Measurements from ENCODE around the gene MESD. TPM values are rescaled to one million over a fixed set of nuclear protein-coding genes. Genes with fewer than 3 reads are reported as not detected.
"Not testable (repeated sequence)": the region's sequence is repeated elsewhere in the genome, so short reads cannot be mapped to it uniquely, and the experiment has no call there.

MESD gene
- total RNA-seq, 2 experiments from 2014 or later: 20.0 to 20.5 TPM

GRCh38 chr15:80957556-80957955 lies 32.1 kb downstream of the MESD start:
- Mint-ChIP-seq H3K4me1 (ENCODE audit: low read depth) (peaks cover 27% of the 10 kb centered on the region), H3K4me3 (no peak overlapping the region), H3K36me3 (peaks cover 30% of the 10 kb centered on the region), H3K27ac (no peak overlapping the region), H3K27me3 (no peaks in the 10 kb centered on the region), H3K9me3 (no peaks in the 10 kb centered on the region)
- ChIA-PET CTCF (interaction anchor here (0.9 to 1.8 kb wide), 3 partner anchors 11 to 309 kb away, joined by 3 to 10 read pairs (median 4); no protein-coding TSS in a partner anchor), POLR2A (no interaction called here)
- intact Hi-C loops (cut with micrococcal nuclease): loop anchor here (1.0 to 5.0 kb wide), 2 partner anchors 152 to 175 kb away; no protein-coding TSS in a partner anchor
- no peak for DNase-seq

- H3K27me3 Mint-ChIP-seq, H3K9me3 Mint-ChIP-seq, H3K4me3 Mint-ChIP-seq, H3K27ac Mint-ChIP-seq: not testable (repeated sequence)
- ChIA-PET CTCF (interaction anchor here (1.0 to 1.6 kb wide), 2 partner anchors 15 to 179 kb away, joined by 6 to 7 read pairs; no protein-coding TSS in a partner anchor), POLR2A (interaction anchor here (0.6 kb wide), 1 partner anchor 41 kb away, joined by 4 read pairs; no protein-coding TSS in a partner anchor)
- Mint-ChIP-seq H3K36me3 (peaks cover 29% of the 10 kb centered on the region), H3K4me1 (ENCODE audit: low read depth) (peaks cover 16% of the 10 kb centered on the region)
- peak; percentile 82 for DNase-seq
- intact Hi-C loops (cut with micrococcal nuclease): loop anchor here (5.0 kb wide), 1 partner anchor 174 kb away; no protein-coding TSS in a partner anchor
Measured at GRCh38 chr15:80955571-80956452, 33.8 kb downstream of the MESD start.

DNA sequence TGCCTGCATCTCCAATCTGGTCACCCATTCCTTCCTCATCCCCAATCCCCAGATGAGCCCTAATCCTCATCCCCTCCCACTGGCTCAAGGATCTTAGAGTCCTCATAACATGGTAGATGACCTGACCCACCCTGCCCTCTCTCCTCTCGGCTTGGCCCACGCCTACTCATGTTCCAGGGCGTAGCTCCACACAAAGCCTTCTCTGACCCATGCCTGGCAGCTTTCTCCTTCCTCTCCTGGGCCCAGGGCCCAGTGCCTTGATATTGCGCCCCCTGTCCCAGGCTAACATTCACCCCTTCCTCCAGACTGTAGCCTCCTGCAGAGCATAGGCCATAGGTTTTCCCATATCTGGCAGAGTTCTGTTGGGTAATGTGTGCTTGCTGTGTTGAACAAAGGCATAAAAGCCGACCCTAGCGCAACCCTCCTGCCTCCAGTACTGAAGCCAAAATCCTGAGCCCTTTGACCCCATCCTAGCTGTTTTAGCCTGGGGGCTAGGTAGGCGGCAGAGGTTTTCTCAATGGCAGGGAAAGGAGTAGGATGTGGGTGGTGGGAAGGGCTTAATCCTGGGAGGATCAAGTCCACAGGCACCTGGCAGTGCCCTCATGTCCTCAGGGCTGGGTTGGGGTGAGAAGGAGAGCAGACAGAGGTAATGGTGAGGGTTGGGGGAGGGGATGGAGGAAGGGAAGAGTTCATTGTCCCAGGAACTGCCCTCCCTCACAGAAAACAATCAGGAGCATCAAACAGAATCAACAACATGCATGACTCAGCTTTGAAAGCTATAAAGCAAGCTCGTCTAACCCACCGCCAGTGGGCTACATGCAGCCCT lies 35.5 kb downstream of the MESD start:
- no peaks in the 10 kb centered on the region for H3K9me3 Mint-ChIP-seq
- no peak for DNase-seq
- no peak overlapping the region for H3K27ac Mint-ChIP-seq
- no peaks in the 10 kb centered on the region for H3K27me3 Mint-ChIP-seq
- H3K36me3 Mint-ChIP-seq: peaks cover 23% of the 10 kb centered on the region
- peaks cover 16% of the 10 kb centered on the region for H3K4me1 Mint-ChIP-seq (ENCODE audit: low read depth)
- intact Hi-C loops (cut with micrococcal nuclease): no loop called here
- H3K4me3 Mint-ChIP-seq: no peak overlapping the region
- CTCF ChIA-PET: interaction anchor here (1.0 to 1.6 kb wide), 2 partner anchors 16 to 178 kb away, joined by 6 to 7 read pairs; no protein-coding TSS in a partner anchor
- POLR2A ChIA-PET: no interaction called here

DNA sequence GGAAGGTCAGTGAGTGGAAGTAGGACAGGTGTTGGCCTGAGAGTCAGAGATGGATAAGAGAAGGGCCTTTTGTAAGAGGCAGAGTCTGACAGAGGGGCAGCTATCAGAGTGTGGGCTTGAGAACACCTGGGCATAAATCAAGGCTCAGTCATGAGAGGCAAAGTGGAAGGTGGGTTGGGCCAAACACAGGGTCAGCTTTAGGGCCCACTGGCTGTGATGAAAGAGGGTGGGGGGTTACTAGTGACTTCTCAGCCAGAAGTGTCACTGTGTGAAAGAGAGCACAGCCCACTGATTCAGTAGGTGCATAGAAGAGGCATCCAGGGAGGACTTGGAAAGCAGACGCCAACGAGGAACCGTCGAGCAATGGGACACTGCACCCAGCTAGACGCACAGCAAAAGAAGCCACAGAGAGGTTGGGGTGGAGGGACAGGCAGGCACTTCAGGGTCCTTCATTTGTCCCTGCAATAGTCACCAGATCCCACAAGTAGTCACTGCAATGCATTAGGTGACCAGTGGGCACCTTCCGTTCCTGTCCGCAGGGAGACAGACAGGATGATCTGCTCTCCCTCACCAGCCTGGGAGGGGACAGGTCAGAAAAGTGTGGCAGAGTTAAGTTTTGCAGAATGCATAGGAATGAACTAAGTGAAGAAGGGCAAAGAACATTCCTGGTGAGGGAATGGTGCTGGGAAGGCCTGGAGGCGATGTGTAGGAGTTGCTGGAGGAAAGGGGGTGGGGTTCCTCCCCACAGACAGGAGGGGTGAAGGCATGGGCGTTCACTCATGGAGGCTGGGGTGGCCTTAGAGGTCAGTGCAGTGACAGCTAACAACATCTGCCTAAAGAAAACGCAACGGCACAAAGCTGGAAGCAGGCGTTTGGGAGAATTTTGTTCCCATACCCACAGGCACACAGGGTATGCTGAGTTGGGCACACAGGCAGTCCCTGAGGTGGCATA lies 36.3 kb downstream of the MESD start:
- ChIA-PET CTCF (no interaction called here), POLR2A (no interaction called here)
- H3K4me3 Mint-ChIP-seq: no peak overlapping the region
- H3K9me3 Mint-ChIP-seq: no peaks in the 10 kb centered on the region
- intact Hi-C loops (cut with micrococcal nuclease): no loop called here
- H3K27ac Mint-ChIP-seq: no peak overlapping the region
- peaks cover 17% of the 10 kb centered on the region for H3K36me3 Mint-ChIP-seq
- H3K4me1 Mint-ChIP-seq (ENCODE audit: low read depth): peaks cover 16% of the 10 kb centered on the region
- no peaks in the 10 kb centered on the region for H3K27me3 Mint-ChIP-seq
- DNase-seq: no peak

GRCh38 chr15:80951941-80952340 lies 37.7 kb downstream of the MESD start:
- ChIA-PET POLR2A (no interaction called here), CTCF (no interaction called here)
- H3K9me3 Mint-ChIP-seq: no peaks in the 10 kb centered on the region
- H3K4me3 Mint-ChIP-seq: no peak overlapping the region
- H3K27me3 Mint-ChIP-seq: no peaks in the 10 kb centered on the region
- no peak for DNase-seq
- H3K36me3 Mint-ChIP-seq: peaks cover 29% of the 10 kb centered on the region
- H3K4me1 Mint-ChIP-seq (ENCODE audit: low read depth): peaks cover 9% of the 10 kb centered on the region
- H3K27ac Mint-ChIP-seq: no peak overlapping the region
- intact Hi-C loops (cut with micrococcal nuclease): no loop called here

DNA sequence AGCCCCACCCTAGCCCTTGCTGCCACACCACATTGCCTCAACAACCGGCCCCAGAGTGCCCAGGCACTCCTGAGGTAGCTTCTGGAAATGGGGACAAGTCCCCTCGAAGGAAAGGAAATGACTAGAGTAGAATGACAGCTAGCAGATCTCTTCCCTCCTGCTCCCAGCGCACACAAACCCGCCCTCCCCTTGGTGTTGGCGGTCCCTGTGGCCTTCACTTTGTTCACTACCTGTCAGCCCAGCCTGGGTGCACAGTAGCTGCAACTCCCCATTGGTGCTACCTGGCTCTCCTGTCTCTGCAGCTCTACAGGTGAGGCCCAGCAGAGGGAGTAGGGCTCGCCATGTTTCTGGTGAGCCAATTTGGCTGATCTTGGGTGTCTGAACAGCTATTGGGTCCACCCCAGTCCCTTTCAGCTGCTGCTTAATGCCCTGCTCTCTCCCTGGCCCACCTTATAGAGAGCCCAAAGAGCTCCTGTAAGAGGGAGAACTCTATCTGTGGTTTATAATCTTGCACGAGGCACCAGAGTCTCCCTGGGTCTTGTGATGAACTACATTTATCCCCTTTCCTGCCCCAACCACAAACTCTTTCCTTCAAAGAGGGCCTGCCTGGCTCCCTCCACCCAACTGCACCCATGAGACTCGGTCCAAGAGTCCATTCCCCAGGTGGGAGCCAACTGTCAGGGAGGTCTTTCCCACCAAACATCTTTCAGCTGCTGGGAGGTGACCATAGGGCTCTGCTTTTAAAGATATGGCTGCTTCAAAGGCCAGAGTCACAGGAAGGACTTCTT lies 39.1 kb downstream of the MESD start:
- CTCF ChIA-PET: interaction anchor here (1.3 to 1.9 kb wide), 2 partner anchors 9 to 20 kb away, joined by 3 to 8 read pairs; no protein-coding TSS in a partner anchor

DNA sequence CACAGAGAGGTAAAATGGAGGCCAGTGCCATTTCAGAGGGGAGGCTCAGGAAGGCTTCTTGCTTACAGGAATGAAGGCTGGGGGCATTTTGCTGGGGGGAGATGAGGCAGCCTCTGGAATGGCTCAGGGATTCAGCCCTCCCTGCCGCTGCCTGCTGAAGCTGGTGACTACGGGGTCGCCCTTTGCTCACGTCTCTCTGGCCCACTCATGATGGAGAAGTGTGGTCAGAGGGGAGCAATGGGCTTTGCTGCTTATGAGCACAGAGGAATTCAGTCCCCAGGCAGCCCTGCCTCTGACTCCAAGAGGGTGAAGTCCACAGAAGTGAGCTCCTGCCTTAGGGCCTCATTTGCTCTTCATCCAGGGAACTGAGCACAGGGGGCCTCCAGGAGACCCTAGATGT lies 39.9 kb downstream of the MESD start:
- DNase-seq: no peak
- Mint-ChIP-seq H3K27me3 (no peaks in the 10 kb centered on the region), H3K4me3 (no peak overlapping the region), H3K9me3 (no peaks in the 10 kb centered on the region), H3K4me1 (ENCODE audit: low read depth) (no peaks in the 10 kb centered on the region), H3K36me3 (peaks cover 35% of the 10 kb centered on the region), H3K27ac (no peak overlapping the region)
- CTCF ChIA-PET: interaction anchor here (1.9 kb wide), 1 partner anchor 21 kb away, joined by 8 read pairs; no protein-coding TSS in a partner anchor
- intact Hi-C loops (cut with micrococcal nuclease): no loop called here
- POLR2A ChIA-PET: no interaction called here

More for the DNA sequence above, 39.1 kb downstream of the MESD start:
- Mint-ChIP-seq H3K36me3 (peaks cover 35% of the 10 kb centered on the region), H3K4me1 (ENCODE audit: low read depth) (peaks cover 2% of the 10 kb centered on the region), H3K4me3 (no peak overlapping the region), H3K9me3 (no peaks in the 10 kb centered on the region), H3K27ac (no peak overlapping the region), H3K27me3 (no peaks in the 10 kb centered on the region)
- no peak for DNase-seq
- POLR2A ChIA-PET: no interaction called here
- intact Hi-C loops (cut with micrococcal nuclease): no loop called here

DNA sequence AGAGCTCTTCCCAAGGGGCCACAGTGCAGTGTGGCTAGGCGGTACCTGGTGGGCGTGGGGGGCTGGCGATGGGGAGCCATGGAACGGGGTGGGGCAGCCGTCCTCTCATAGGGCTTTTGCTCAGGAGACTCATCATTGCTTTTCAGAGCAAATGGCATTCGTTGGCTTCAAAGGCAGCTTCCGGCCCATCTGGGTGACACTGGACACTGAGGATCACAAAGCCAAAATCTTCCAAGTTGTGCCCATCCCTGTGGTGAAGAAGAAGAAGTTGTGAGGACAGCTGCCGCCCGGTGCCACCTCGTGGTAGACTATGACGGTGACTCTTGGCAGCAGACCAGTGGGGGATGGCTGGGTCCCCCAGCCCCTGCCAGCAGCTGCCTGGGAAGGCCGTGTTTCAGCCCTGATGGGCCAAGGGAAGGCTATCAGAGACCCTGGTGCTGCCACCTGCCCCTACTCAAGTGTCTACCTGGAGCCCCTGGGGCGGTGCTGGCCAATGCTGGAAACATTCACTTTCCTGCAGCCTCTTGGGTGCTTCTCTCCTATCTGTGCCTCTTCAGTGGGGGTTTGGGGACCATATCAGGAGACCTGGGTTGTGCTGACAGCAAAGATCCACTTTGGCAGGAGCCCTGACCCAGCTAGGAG lies 40.8 kb downstream of the MESD start:
- no peaks in the 10 kb centered on the region for H3K4me1 Mint-ChIP-seq (ENCODE audit: low read depth)
- H3K36me3 Mint-ChIP-seq: peaks cover 40% of the 10 kb centered on the region
- ChIA-PET CTCF (interaction anchor here (1.9 kb wide), 1 partner anchor 22 kb away, joined by 8 read pairs; no protein-coding TSS in a partner anchor), POLR2A (no interaction called here)
- intact Hi-C loops (cut with micrococcal nuclease): no loop called here
- no peak overlapping the region for H3K27ac Mint-ChIP-seq
- H3K4me3 Mint-ChIP-seq: no peak overlapping the region
- H3K9me3 Mint-ChIP-seq: no peaks in the 10 kb centered on the region
- DNase-seq: no peak
- H3K27me3 Mint-ChIP-seq: no peaks in the 10 kb centered on the region

DNA sequence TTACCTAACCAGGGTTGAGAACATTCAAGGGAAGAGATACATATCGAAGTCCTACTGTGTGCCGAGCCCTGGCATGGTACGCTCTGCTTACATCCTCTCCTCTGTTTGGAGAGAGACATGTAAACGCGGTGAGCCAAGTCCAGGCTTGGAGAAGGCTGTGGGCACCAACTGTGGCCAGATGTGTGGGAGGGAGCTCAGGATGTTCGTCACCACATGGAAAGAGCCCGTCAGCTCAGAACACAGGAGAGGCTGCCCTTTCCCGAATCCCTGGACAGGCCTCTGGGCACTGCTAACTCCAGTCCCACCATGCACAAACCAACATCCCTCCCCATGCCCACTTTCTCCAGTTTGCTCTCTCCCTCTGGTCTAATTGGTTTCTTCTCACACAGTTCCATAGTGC lies 43.0 kb downstream of the MESD start:
- H3K36me3 Mint-ChIP-seq: peaks cover 41% of the 10 kb centered on the region
- intact Hi-C loops (cut with micrococcal nuclease): no loop called here
- no peaks in the 10 kb centered on the region for H3K4me1 Mint-ChIP-seq (ENCODE audit: low read depth)
- H3K4me3 Mint-ChIP-seq: no peak overlapping the region
- H3K27ac Mint-ChIP-seq: no peak overlapping the region
- ChIA-PET CTCF (no interaction called here), POLR2A (no interaction called here)
- H3K9me3 Mint-ChIP-seq: no peaks in the 10 kb centered on the region
- DNase-seq: no peak
- no peaks in the 10 kb centered on the region for H3K27me3 Mint-ChIP-seq

DNA sequence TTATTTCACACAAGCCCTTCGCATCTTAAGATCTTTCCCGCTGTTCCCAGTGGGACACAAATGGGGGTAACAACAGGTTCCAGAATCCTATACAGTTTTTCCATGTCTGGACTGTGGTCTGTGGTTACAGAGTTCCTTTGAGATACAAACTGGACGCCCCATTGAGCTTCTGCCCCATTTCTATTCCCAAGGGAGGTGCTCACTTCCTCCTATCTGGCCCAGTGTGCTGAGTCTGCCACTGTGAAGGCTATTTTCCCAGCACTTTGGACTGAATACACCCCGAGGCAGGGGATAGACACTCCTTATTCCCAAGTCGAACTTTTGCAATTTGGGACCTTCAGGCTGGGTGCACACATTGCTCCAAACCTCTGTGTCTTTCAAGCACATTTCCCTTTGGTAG lies 44.0 kb downstream of the MESD start:
- Mint-ChIP-seq H3K27ac (no peak overlapping the region), H3K27me3 (no peaks in the 10 kb centered on the region), H3K4me3 (no peak overlapping the region), H3K9me3 (no peaks in the 10 kb centered on the region), H3K4me1 (ENCODE audit: low read depth) (no peaks in the 10 kb centered on the region), H3K36me3 (peaks cover 41% of the 10 kb centered on the region)
- intact Hi-C loops (cut with micrococcal nuclease): no loop called here
- POLR2A ChIA-PET: no interaction called here
- DNase-seq: no peak
- CTCF ChIA-PET: interaction anchor here (1.0 kb wide), 1 partner anchor 24 kb away, joined by 3 read pairs; no protein-coding TSS in a partner anchor
